CD14-positive monocyte (primary cell): Measurements from ENCODE around the gene PLEK2. TPM values are rescaled to one million over a fixed set of nuclear protein-coding genes. Genes with fewer than 3 reads are reported as not detected.
"Not testable (repeated sequence)": the region's sequence is repeated elsewhere in the genome, so short reads cannot be mapped to it uniquely, and the experiment has no call there.

Experiments used
- DNase-seq, 3 donors: peaks; one replicate each; pipeline ENCODE4 v3.0.0-alpha.2; 2011 to 2022
- H2AFZ ChIP-seq: 2 replicates; pipeline ENCODE4 v1.6.0; 2012; ENCODE audit warnings: mild to moderate bottlenecking, low read depth, low read length, inconsistent platforms; ENCODE audit not compliant: insufficient read depth, poor library complexity, severe bottlenecking
- H3K27ac ChIP-seq, 2 donors: 1 replicate in 1 of 2; 2 replicates in 1 of 2; pipeline ENCODE4 v1.5.1; 2012 to 2013; ENCODE audit warnings: low read length in 2 of 2, control low read depth in 1 of 2, inconsistent platforms in 1 of 2, low read depth in 1 of 2, mild to moderate bottlenecking in 1 of 2
- H3K27me3 ChIP-seq, 2 donors: one replicate each; pipeline versions ENCODE4 v1.6.0 to v1.6.1; 2011 to 2013; ENCODE audit warnings: low read length in 2 of 2; ENCODE audit not compliant: control insufficient read depth in 2 of 2, insufficient read depth in 2 of 2
- H3K36me3 ChIP-seq, 2 donors: replicated peaks in 1 of 2; 1 replicate in 1 of 2; 2 replicates in 1 of 2; pipeline versions ENCODE4 v1.5.1 to v1.6.1; 2012 to 2013; ENCODE audit warnings: low read length in 2 of 2, control low read depth in 1 of 2, inconsistent platforms in 1 of 2, mild to moderate bottlenecking in 1 of 2; ENCODE audit not compliant: insufficient read depth in 2 of 2, control insufficient read depth in 1 of 2
- H3K4me1 ChIP-seq, 2 donors: 1 replicate in 1 of 2; 2 replicates in 1 of 2; pipeline versions ENCODE4 v1.5.1 to v1.6.1; 2012 to 2013; ENCODE audit warnings: low read length in 2 of 2, control low read depth in 1 of 2, inconsistent platforms in 1 of 2, mild to moderate bottlenecking in 1 of 2, moderate library complexity in 1 of 2; ENCODE audit not compliant: insufficient read depth in 2 of 2, control insufficient read depth in 1 of 2
- H3K4me2 ChIP-seq: replicated peaks from 2 replicates; pipeline ENCODE3; 2012; ENCODE audit warnings: low read length, moderate library complexity, mild to moderate bottlenecking; ENCODE audit not compliant: poor library complexity, severe bottlenecking; ENCODE audit errors: extremely low read depth
- H3K4me3 ChIP-seq, 3 experiments: fragments of 200-600 bp in 1 of 3; sonication (generic) in 1 of 3; replicated peaks in 1 of 3; 1 replicate in 2 of 3; 2 replicates in 1 of 3; pipeline ENCODE4 v1.5.1; 2011 to 2013; ENCODE audit warnings: low read length in 3 of 3, mild to moderate bottlenecking in 3 of 3, control low read depth in 2 of 3, low read depth in 2 of 3, inconsistent platforms in 1 of 3, moderate library complexity in 1 of 3
- H3K79me2 ChIP-seq: 2 replicates; pipeline ENCODE4 v1.6.0; 2012; ENCODE audit warnings: mild to moderate bottlenecking, control low read depth, inconsistent platforms, low read length, moderate library complexity; ENCODE audit not compliant: insufficient read depth
- H3K9ac ChIP-seq: 2 replicates; pipeline ENCODE4 v1.6.0; 2017; ENCODE audit warnings: low read length, mild to moderate bottlenecking; ENCODE audit not compliant: insufficient read depth, poor library complexity, severe bottlenecking
- H3K9me3 ChIP-seq, 2 donors: replicated peaks in 1 of 2; 1 replicate in 1 of 2; 2 replicates in 1 of 2; pipeline versions ENCODE4 v1.5.1 to v1.6.1; 2012 to 2013; ENCODE audit warnings: low read length in 2 of 2, control low read depth in 1 of 2; ENCODE audit not compliant: control insufficient read depth in 1 of 2, insufficient read depth in 1 of 2
- H4K20me1 ChIP-seq: 2 replicates; pipeline ENCODE4 v1.6.0; 2012; ENCODE audit warnings: mild to moderate bottlenecking, low read length, control low read depth, moderate library complexity; ENCODE audit not compliant: insufficient read depth
- H3K27ac Mint-ChIP-seq, 7 donors: one replicate each; pipeline ENCODE4 v1.8.0; 2020; ENCODE audit warnings: mild to moderate bottlenecking in 7 of 7, mixed read lengths in 7 of 7, moderate library complexity in 6 of 7, inconsistent platforms in 2 of 7
- H3K27me3 Mint-ChIP-seq, 3 donors: one replicate each; pipeline ENCODE4 v1.8.0; 2021 to 2022; ENCODE audit warnings: low read depth in 3 of 3, mild to moderate bottlenecking in 3 of 3, mixed read lengths in 3 of 3, moderate library complexity in 3 of 3, inconsistent platforms in 1 of 3
- H3K36me3 Mint-ChIP-seq, 2 donors: one replicate each; pipeline ENCODE4 v1.8.0; 2020; ENCODE audit warnings: mixed read lengths in 2 of 2, inconsistent platforms in 1 of 2, mild to moderate bottlenecking in 1 of 2
- H3K4me1 Mint-ChIP-seq: one replicate; pipeline ENCODE4 v1.8.0; 2020; ENCODE audit warnings: mild to moderate bottlenecking, mixed read lengths
- H3K4me3 Mint-ChIP-seq, 2 donors: one replicate each; pipeline ENCODE4 v1.8.0; 2020; ENCODE audit warnings: mild to moderate bottlenecking in 2 of 2, mixed read lengths in 2 of 2, moderate library complexity in 1 of 2
- H3K9me3 Mint-ChIP-seq, 7 donors: one replicate each; pipeline ENCODE4 v1.8.0; 2020 to 2022; ENCODE audit warnings: mixed read lengths in 7 of 7, mild to moderate bottlenecking in 6 of 7, moderate library complexity in 6 of 7, inconsistent platforms in 2 of 7
- WGBS: methylation state at CpG from one replicate; pipeline ENCODE4 v1.1.5; 2013; ENCODE audit warnings: missing lambda C conversion rate; ENCODE audit not compliant: insufficient coverage; 5-methylcytosine and 5-hydroxymethylcytosine counted together
- intact Hi-C, 2 donors: fragments of 100-400 bp; cut with micrococcal nuclease; formaldehyde crosslinking; loops; one replicate each; pipeline versions ENCODE4 v1.15.0 to v1.15.1; 2023
- polyA plus RNA-seq, 3 donors: library from polyadenylated mRNA; depleted of rRNA in 1 of 3; unstranded in 2 of 3; stranded (reverse) in 1 of 3; fragments of 300-500 nt in 2 of 3; fragments of >200 nt in 1 of 3; fragmentation: Illumina TruSeq in 2 of 3; gene quantifications; 1 replicate in 2 of 3; 2 replicates in 1 of 3; pipeline ENCODE4 v1.2.3, GENCODE V29; 2012 to 2021
- TF ChIP-seq, protein P1 (sequence below): fragments of 200-600 bp; IDR thresholded peaks from one replicate; pipeline ENCODE4 v1.8.0; 2022; ENCODE audit warnings: antibody characterized with exemption, mild to moderate bottlenecking

Gene PLEK2
- polyA plus RNA-seq, 3 donors: 0.20 TPM; not detected in 2

DNA sequence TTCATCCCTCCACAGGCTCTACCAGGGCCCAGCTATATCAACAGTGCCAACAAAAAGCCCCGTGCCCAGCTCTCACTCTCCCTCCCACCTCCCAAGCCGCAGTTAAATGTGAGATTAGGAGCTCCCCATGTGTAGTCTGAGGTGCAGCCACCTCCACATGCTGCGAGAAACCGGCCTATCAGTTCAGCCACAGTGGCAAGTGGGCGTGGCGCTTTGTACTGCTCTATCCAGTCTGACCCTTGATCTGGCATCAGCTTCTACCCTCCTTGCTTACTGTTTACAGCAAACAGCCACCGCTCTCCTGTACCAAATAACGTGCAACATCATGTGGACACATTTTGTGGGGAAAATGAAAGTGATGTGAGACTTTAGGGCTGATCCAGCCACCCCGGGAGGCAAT, 1.7 kb downstream of the PLEK2 start:
- TF ChIP-seq, protein P1, sequence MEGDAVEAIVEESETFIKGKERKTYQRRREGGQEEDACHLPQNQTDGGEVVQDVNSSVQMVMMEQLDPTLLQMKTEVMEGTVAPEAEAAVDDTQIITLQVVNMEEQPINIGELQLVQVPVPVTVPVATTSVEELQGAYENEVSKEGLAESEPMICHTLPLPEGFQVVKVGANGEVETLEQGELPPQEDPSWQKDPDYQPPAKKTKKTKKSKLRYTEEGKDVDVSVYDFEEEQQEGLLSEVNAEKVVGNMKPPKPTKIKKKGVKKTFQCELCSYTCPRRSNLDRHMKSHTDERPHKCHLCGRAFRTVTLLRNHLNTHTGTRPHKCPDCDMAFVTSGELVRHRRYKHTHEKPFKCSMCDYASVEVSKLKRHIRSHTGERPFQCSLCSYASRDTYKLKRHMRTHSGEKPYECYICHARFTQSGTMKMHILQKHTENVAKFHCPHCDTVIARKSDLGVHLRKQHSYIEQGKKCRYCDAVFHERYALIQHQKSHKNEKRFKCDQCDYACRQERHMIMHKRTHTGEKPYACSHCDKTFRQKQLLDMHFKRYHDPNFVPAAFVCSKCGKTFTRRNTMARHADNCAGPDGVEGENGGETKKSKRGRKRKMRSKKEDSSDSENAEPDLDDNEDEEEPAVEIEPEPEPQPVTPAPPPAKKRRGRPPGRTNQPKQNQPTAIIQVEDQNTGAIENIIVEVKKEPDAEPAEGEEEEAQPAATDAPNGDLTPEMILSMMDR: no peak
- Histone ChIP-seq H4K20me1 (no peaks in the 10 kb centered on the region), H3K27me3 (peaks cover 8 to 13% of the 10 kb centered on the region in 2 donors), H3K9ac (no peak overlapping the region), H3K4me1 (peaks cover 16 to 22% of the 10 kb centered on the region in 2 donors), H3K4me3 (no peak overlapping the region), H3K4me2 (no peak overlapping the region), H3K9me3 (no peaks in the 10 kb centered on the region), H2AFZ (no peak overlapping the region), H3K36me3 (no peaks in the 10 kb centered on the region), H3K27ac (no peak overlapping the region), H3K79me2 (no peaks in the 10 kb centered on the region)
- Mint-ChIP-seq H3K27ac (peak overlapping the region in 1 of 7 donors; percentile 16), H3K36me3 (no peaks in the 10 kb centered on the region), H3K9me3 (peaks cover 0 to 7% (median 0%) of the 10 kb centered on the region in 7 donors), H3K4me3 (no peak overlapping the region), H3K27me3 (peaks cover 24 to 37% (median 35%) of the 10 kb centered on the region in 3 donors), H3K4me1 (peaks cover 19% of the 10 kb centered on the region)
- 87% methylated on average over 4 of the region's 9 CpGs for WGBS
- intact Hi-C loops: no loop called here
- DNase-seq: no peak

GRCh38 chr14:67409461-67409860, 2.5 kb downstream of the PLEK2 start:
- Mint-ChIP-seq H3K4me3 (no peak overlapping the region), H3K9me3 (peaks cover 0 to 7% (median 0%) of the 10 kb centered on the region in 7 donors), H3K27ac (no peak overlapping the region), H3K27me3 (peaks cover 24 to 37% (median 35%) of the 10 kb centered on the region in 3 donors), H3K4me1 (peaks cover 17% of the 10 kb centered on the region), H3K36me3 (no peaks in the 10 kb centered on the region)
- Histone ChIP-seq H2AFZ (no peak overlapping the region), H3K4me2 (no peak overlapping the region), H3K27ac (no peak overlapping the region), H3K79me2 (no peaks in the 10 kb centered on the region), H3K9me3 (no peaks in the 10 kb centered on the region), H3K27me3 (peaks cover 8 to 13% of the 10 kb centered on the region in 2 donors), H3K4me1 (peaks cover 12 to 16% of the 10 kb centered on the region in 2 donors), H3K9ac (no peak overlapping the region), H3K4me3 (no peak overlapping the region), H3K36me3 (no peaks in the 10 kb centered on the region), H4K20me1 (no peaks in the 10 kb centered on the region)
- TF ChIP-seq, protein P1: no peak
- no peak for DNase-seq
- intact Hi-C loops: no loop called here
- 95% methylated on average over 8 of the region's 8 CpGs for WGBS

GRCh38 chr14:67408122-67408801, 3.7 kb downstream of the PLEK2 start:
- H3K36me3 Mint-ChIP-seq, H3K27ac ChIP-seq, H3K79me2 ChIP-seq, H3K4me1 Mint-ChIP-seq, H3K4me1 ChIP-seq, H2AFZ ChIP-seq, H3K9ac ChIP-seq, H3K4me3 Mint-ChIP-seq, H3K9me3 ChIP-seq, H3K27ac Mint-ChIP-seq, H3K36me3 ChIP-seq, H3K9me3 Mint-ChIP-seq, H4K20me1 ChIP-seq, H3K4me3 ChIP-seq, intact Hi-C loops, H3K4me2 ChIP-seq, DNase-seq: not testable (repeated sequence)
- H3K27me3 Mint-ChIP-seq: peaks cover 22 to 33% (median 31%) of the 10 kb centered on the region in 3 donors
- H3K27me3 ChIP-seq: peaks cover 8 to 13% of the 10 kb centered on the region in 2 donors
- WGBS: 86% methylated on average over 1 of the region's 7 CpGs
